Measurements from ENCODE around the gene PIGN.

Gene PIGN

GRCh38 chr18:62128157-62128556 lies 58.7 kb downstream of the PIGN start:
- H3K4me2 ChIP-seq (ENCODE audit: low read length) = no peak overlapping the region
- no peak for TF ChIP-seq EZH2phosphoT487 (IDR thresholded peaks at IDR 0.05; ENCODE audit: low read depth)
- TF ChIP-seq, protein P1, sequence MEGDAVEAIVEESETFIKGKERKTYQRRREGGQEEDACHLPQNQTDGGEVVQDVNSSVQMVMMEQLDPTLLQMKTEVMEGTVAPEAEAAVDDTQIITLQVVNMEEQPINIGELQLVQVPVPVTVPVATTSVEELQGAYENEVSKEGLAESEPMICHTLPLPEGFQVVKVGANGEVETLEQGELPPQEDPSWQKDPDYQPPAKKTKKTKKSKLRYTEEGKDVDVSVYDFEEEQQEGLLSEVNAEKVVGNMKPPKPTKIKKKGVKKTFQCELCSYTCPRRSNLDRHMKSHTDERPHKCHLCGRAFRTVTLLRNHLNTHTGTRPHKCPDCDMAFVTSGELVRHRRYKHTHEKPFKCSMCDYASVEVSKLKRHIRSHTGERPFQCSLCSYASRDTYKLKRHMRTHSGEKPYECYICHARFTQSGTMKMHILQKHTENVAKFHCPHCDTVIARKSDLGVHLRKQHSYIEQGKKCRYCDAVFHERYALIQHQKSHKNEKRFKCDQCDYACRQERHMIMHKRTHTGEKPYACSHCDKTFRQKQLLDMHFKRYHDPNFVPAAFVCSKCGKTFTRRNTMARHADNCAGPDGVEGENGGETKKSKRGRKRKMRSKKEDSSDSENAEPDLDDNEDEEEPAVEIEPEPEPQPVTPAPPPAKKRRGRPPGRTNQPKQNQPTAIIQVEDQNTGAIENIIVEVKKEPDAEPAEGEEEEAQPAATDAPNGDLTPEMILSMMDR (IDR thresholded peaks at IDR 0.05; ENCODE audit: low read depth, low read length) = no peak
- H3K9me3 ChIP-seq (ENCODE audit: insufficient read depth, low read length) = no peaks in the 10 kb centered on the region
- H3K4me1 ChIP-seq (ENCODE audit: low read length) = peaks cover 15% of the 10 kb centered on the region
- H2AFZ ChIP-seq (ENCODE audit: low read depth, low read length) = no peak overlapping the region
- no peak overlapping the region for H3K27ac ChIP-seq (ENCODE audit: low read length)
- no peaks in the 10 kb centered on the region for H3K79me2 ChIP-seq (ENCODE audit: low read length)
- H4K20me1 ChIP-seq (ENCODE audit: insufficient read depth, low read length) = peaks cover 16% of the 10 kb centered on the region; the same call in 1 of the 2 replicates
- no peaks in the 10 kb centered on the region for H3K27me3 ChIP-seq (ENCODE audit: low read depth, low read length)
- no peak overlapping the region for H3K9ac ChIP-seq (ENCODE audit: low read length)
- no peaks in the 10 kb centered on the region for H3K36me3 ChIP-seq (replicated peaks; ENCODE audit: low read depth, low read length)
- no peak overlapping the region for H3K4me3 ChIP-seq (ENCODE audit: low read length)

DNA sequence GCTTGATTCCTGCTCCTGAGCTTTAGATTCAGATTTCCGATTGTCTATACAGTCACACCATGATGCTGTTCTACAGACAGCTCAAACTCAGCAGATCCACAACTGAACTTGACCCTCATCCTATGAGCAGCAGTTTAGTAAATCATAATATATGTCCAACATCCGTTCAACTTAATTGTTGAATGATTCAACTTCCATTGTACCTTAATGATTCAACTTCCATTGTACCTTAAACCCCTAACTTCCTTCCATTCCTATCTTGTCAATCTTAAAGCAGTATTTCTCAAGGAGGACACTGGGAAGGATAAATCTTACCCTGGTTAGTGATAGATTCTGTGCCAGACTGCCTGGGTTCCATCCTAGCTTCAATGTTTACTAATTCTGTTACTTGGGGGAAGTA lies 60.1 kb downstream of the PIGN start:
- Histone ChIP-seq H3K27ac (ENCODE audit: low read length) (no peak overlapping the region), H3K79me2 (ENCODE audit: low read length) (no peaks in the 10 kb centered on the region), H3K36me3 (replicated peaks; ENCODE audit: low read depth, low read length) (no peaks in the 10 kb centered on the region), H3K9ac (ENCODE audit: low read length) (no peak overlapping the region), H3K4me1 (ENCODE audit: low read length) (peaks cover 15% of the 10 kb centered on the region), H3K4me3 (ENCODE audit: low read length) (no peak overlapping the region), H4K20me1 (ENCODE audit: insufficient read depth, low read length) (peaks cover 16% of the 10 kb centered on the region; the same call in 1 of the 2 replicates), H3K9me3 (ENCODE audit: insufficient read depth, low read length) (no peaks in the 10 kb centered on the region), H3K27me3 (ENCODE audit: low read depth, low read length) (no peaks in the 10 kb centered on the region), H3K4me2 (ENCODE audit: low read length) (peak overlapping the region; percentile 30), H2AFZ (ENCODE audit: low read depth, low read length) (no peak overlapping the region)
- no peak for TF ChIP-seq EZH2phosphoT487 (IDR thresholded peaks at IDR 0.05; ENCODE audit: low read depth)
- TF ChIP-seq, protein P1 (IDR thresholded peaks at IDR 0.05; ENCODE audit: low read depth, low read length) = no peak

GRCh38 chr18:62125702-62126101 lies 61.2 kb downstream of the PIGN start:
- Histone ChIP-seq H3K4me2 (ENCODE audit: low read length) (no peak overlapping the region), H3K9me3 (ENCODE audit: insufficient read depth, low read length) (no peaks in the 10 kb centered on the region), H3K4me1 (ENCODE audit: low read length) (peaks cover 15% of the 10 kb centered on the region), H3K79me2 (ENCODE audit: low read length) (no peaks in the 10 kb centered on the region), H3K9ac (ENCODE audit: low read length) (no peak overlapping the region), H3K27me3 (ENCODE audit: low read depth, low read length) (no peaks in the 10 kb centered on the region), H3K4me3 (ENCODE audit: low read length) (no peak overlapping the region), H2AFZ (ENCODE audit: low read depth, low read length) (no peak overlapping the region), H3K27ac (ENCODE audit: low read length) (no peak overlapping the region), H3K36me3 (replicated peaks; ENCODE audit: low read depth, low read length) (no peaks in the 10 kb centered on the region), H4K20me1 (ENCODE audit: insufficient read depth, low read length) (peaks cover 16% of the 10 kb centered on the region; the same call in 1 of the 2 replicates)
- TF ChIP-seq, protein P1 (IDR thresholded peaks at IDR 0.05; ENCODE audit: low read depth, low read length) = no peak
- no peak for TF ChIP-seq EZH2phosphoT487 (IDR thresholded peaks at IDR 0.05; ENCODE audit: low read depth)

DNA sequence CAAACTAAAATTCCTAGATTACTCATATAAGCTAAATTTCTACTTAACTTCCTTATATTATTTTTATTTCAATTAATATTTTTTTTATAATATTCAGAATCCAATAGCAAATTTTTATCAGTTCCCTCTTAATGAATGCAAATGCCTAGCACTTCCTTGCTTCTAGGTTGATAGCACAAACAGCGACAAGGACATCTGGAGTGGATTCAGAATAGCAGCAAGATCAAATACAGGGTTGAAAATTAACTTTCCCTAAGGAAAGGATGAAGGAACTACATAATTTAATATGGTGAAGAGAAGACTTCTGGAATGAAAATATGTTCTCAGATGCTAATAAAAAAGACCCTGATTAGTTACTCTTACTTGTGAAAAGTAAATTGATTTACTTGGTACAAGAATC lies 64.5 kb downstream of the PIGN start:
- Histone ChIP-seq H4K20me1 (ENCODE audit: insufficient read depth, low read length) (peaks cover 14% of the 10 kb centered on the region; the same call in 1 of the 2 replicates), H3K9ac (ENCODE audit: low read length) (no peak overlapping the region), H3K9me3 (ENCODE audit: insufficient read depth, low read length) (no peaks in the 10 kb centered on the region), H2AFZ (ENCODE audit: low read depth, low read length) (no peak overlapping the region), H3K4me3 (ENCODE audit: low read length) (no peak overlapping the region), H3K27me3 (ENCODE audit: low read depth, low read length) (no peaks in the 10 kb centered on the region), H3K79me2 (ENCODE audit: low read length) (no peaks in the 10 kb centered on the region), H3K36me3 (replicated peaks; ENCODE audit: low read depth, low read length) (no peaks in the 10 kb centered on the region), H3K27ac (ENCODE audit: low read length) (no peak overlapping the region), H3K4me1 (ENCODE audit: low read length) (peaks cover 11% of the 10 kb centered on the region), H3K4me2 (ENCODE audit: low read length) (no peak overlapping the region)
- TF ChIP-seq EZH2phosphoT487 (IDR thresholded peaks at IDR 0.05; ENCODE audit: low read depth) = no peak
- TF ChIP-seq, protein P1 (IDR thresholded peaks at IDR 0.05; ENCODE audit: low read depth, low read length) = no peak
